ENCODE data around the gene RPS27.
A peak's percentile ranks its signal among the peaks of the same experiment; 100 is the strongest.

RPS27 gene

DNA sequence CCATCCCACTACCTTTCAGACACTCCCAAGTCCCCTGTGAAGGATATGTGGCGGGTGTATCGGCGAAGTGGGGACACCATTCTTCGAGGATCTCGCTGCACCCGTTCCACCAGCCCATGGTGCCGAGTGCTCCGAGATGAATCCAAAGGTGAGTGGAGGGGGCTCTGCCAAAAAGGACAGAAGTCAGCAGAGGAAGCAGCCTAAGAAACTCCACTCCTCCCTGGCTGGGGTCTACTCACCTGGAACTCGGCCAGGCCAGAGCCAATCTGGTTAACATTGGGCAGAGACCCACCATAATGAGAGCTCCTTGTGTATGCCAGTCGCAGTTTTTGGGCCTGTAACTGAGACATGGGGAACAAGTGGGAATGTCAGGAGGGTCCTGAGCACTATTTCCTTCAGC, 35.7 kb upstream of the RPS27 start:
- H3K9me3 ChIP-seq (ENCODE audit: low read length), result no peaks in the 10 kb centered on the region
- H3K4me3 ChIP-seq (ENCODE audit: low read length), result no peak overlapping the region
- H3K36me3 ChIP-seq (ENCODE audit: insufficient read depth, low read length), result peaks cover 47% of the 10 kb centered on the region
- peaks cover 19% of the 10 kb centered on the region for H3K4me1 ChIP-seq (ENCODE audit: insufficient read depth, low read length)
- H2AFZ ChIP-seq (ENCODE audit: low read depth, low read length), result no peak overlapping the region
- no peaks in the 10 kb centered on the region for H3K27me3 ChIP-seq (ENCODE audit: insufficient read depth, low read length)

DNA sequence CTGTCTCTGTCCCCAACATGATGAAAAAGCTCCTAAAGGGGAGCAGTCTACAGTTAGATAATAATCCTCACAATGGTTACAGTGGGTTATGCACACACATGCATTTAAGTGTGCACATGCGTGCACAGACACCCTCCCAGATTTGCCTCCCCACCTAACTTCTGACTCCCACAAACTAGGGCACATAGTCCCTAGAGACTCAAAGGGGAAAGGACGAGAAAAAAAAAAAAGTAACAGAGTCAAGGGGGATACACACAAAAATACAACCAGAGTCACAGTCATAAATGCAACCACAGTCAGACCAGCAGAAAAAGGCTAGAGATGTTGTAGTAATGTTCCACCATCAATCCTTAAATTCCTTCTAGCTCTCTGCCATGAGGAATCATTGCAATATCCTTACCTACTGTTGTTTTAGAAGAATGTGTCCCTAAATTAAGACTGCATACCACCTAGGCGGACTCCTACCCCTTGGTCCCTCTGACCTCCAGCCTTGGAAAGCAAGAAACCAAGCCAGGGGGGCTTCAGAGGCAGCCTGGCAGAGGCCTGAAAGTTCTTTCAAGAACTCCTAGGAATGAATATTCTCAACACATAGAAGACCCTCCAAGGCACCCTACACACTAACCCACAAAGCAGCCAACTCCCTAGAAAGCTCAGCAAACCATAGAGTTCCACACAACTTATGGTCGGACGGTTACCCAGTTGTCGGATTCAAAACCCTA, 33.4 kb upstream of the RPS27 start:
- Histone ChIP-seq H3K27me3 (ENCODE audit: insufficient read depth, low read length) (no peaks in the 10 kb centered on the region), H3K36me3 (ENCODE audit: insufficient read depth, low read length) (peaks cover 39% of the 10 kb centered on the region), H2AFZ (ENCODE audit: low read depth, low read length) (no peak overlapping the region), H3K4me3 (ENCODE audit: low read length) (peak overlapping the region; percentile 76), H3K4me1 (ENCODE audit: insufficient read depth, low read length) (peaks cover 29% of the 10 kb centered on the region), H3K9me3 (ENCODE audit: low read length) (no peaks in the 10 kb centered on the region)

DNA sequence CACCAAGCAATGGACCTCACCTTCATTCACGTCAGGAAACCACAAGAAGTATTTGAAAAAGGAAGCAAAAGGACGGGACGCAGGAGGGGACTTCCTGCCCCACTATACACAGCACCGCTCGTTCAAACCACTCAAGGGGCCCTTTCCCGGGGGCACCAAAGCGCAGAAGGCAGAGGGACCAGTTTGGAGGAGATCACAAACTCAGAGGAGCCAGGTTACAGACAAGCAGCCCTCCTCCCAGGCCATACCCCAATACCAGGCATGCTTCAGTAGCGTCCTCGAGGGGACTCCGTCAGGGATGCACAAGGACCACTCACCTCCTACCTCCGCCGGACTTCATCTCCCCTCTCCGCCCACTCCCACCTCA, 32.8 kb upstream of the RPS27 start:
- peaks cover 33% of the 10 kb centered on the region for H3K36me3 ChIP-seq (ENCODE audit: insufficient read depth, low read length)
- H3K4me3 ChIP-seq (ENCODE audit: low read length), result peak overlapping the region; percentile 76
- peak overlapping the region; percentile 52 for H2AFZ ChIP-seq (ENCODE audit: low read depth, low read length)
- H3K4me1 ChIP-seq (ENCODE audit: insufficient read depth, low read length), result peaks cover 34% of the 10 kb centered on the region
- H3K27me3 ChIP-seq (ENCODE audit: insufficient read depth, low read length), result no peaks in the 10 kb centered on the region
- H3K9me3 ChIP-seq (ENCODE audit: low read length), result no peaks in the 10 kb centered on the region

DNA sequence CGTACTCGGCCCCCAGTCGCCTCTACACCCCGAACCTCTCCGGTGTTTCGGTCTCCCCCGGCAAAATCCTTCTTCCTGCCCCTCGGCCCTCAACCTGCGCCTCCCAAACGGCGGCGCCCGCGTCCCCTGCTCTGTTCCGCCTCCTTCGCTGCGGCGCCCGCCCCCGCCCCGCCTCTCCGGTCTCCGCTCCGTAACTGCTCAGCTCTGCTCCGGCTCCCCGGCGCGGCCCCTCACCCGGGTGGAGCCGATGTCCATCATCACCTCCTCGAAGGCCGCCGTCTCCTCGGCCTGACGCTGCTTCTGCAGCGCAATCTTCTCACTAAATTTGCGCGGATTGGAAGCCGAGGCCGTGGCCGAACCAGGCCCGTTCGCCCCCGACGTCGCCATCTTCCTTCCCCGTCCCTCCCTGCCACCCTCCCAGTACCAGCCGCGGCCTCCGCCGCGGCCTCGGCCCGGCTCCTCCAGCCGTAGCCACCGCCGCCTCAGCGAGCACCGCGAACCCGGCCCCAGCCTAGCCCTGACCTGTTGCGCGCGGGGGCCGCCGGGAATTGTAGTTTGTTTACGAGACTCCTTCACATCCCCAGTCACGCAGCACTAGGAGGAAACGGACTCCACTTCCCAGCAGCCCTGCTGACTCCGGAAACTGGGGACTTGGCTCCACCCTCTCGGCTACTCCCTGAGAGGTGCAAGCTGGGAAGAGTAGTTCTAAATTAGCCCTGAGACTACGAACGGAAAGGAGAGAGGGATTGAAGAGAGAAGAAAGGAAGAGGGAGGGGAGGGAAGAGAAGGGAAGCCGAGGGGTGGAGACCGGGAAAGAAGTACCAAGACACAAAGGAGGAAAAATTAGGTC, 32.2 kb upstream of the RPS27 start, which contains the start of gene CRTC2:
Gene CRTC2, minus strand, starts transcription at position 502 of the 850 bp plus-strand sequence. Its CDS starts 115 bp downstream, at position 387.
- Histone ChIP-seq H3K4me3 (ENCODE audit: low read length) (peak within 1 kb of the TSS; percentile 76), H3K36me3 (ENCODE audit: insufficient read depth, low read length) (peaks cover 33% of the 10 kb centered on the region), H2AFZ (ENCODE audit: low read depth, low read length) (peak within 1 kb of the TSS; percentile 52), H3K27me3 (ENCODE audit: insufficient read depth, low read length) (no peaks in the 10 kb centered on the region), H3K4me1 (ENCODE audit: insufficient read depth, low read length) (peaks cover 37% of the 10 kb centered on the region), H3K9me3 (ENCODE audit: low read length) (no peaks in the 10 kb centered on the region)

GRCh38 chr1:153958961-153959260, 31.7 kb upstream of the RPS27 start:
- Histone ChIP-seq H3K27me3 (ENCODE audit: insufficient read depth, low read length) (no peaks in the 10 kb centered on the region), H2AFZ (ENCODE audit: low read depth, low read length) (no peak overlapping the region), H3K4me1 (ENCODE audit: insufficient read depth, low read length) (peaks cover 37% of the 10 kb centered on the region), H3K9me3 (ENCODE audit: low read length) (no peaks in the 10 kb centered on the region), H3K4me3 (ENCODE audit: low read length) (peak overlapping the region; percentile 76), H3K36me3 (ENCODE audit: insufficient read depth, low read length) (peaks cover 27% of the 10 kb centered on the region)

GRCh38 chr1:153959454-153959853, 31.1 kb upstream of the RPS27 start:
- Histone ChIP-seq H3K4me3 (ENCODE audit: low read length) (no peak overlapping the region), H3K27me3 (ENCODE audit: insufficient read depth, low read length) (no peaks in the 10 kb centered on the region), H3K9me3 (ENCODE audit: low read length) (no peaks in the 10 kb centered on the region), H2AFZ (ENCODE audit: low read depth, low read length) (no peak overlapping the region), H3K36me3 (ENCODE audit: insufficient read depth, low read length) (peaks cover 23% of the 10 kb centered on the region), H3K4me1 (ENCODE audit: insufficient read depth, low read length) (peaks cover 38% of the 10 kb centered on the region)

DNA sequence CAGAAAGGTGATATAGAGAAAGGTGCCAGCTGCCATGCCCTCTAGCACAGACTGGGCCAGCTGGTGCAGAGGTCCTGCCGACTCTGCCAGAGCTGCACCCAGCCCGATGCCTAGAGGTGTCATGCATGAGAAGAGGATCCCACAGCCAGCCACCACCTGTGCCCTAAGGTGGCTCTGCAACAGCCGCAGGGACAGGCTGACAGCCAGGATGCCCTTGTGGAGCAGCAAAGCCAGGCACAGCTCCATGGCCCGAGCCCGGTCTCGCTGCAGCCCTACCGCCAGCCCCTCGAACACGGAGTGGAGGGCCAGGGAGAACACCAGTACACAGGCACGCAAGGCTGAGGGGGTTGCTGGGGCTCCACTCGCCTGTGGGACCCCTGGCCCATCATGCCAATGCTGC, 30.4 kb upstream of the RPS27 start:
- peaks cover 20% of the 10 kb centered on the region for H3K36me3 ChIP-seq (ENCODE audit: insufficient read depth, low read length)

DNA sequence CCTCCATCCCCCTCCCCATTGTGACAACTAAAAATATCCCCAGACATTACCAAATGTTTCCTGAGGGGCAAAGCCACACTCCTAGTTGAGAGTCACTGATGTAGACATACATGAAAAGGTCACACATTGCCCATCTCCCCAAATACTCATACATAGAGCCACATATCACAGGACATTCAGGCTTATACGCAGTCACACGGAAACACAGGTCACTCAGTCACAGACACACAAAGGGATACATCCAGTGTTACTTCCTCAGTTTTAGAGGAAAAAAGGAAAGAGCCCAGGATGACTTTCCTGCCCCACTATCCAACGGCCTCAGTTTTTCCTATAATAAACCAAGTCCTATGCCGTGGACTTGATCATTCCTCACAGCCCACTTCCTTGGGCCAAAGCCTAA, 29.1 kb upstream of the RPS27 start:
- H3K27me3 ChIP-seq (ENCODE audit: insufficient read depth, low read length), result no peaks in the 10 kb centered on the region
- no peak overlapping the region for H2AFZ ChIP-seq (ENCODE audit: low read depth, low read length)
- peaks cover 20% of the 10 kb centered on the region for H3K36me3 ChIP-seq (ENCODE audit: insufficient read depth, low read length)
- no peaks in the 10 kb centered on the region for H3K9me3 ChIP-seq (ENCODE audit: low read length)
- H3K4me3 ChIP-seq (ENCODE audit: low read length), result peak overlapping the region; percentile 66
- peaks cover 39% of the 10 kb centered on the region for H3K4me1 ChIP-seq (ENCODE audit: insufficient read depth, low read length)

More for the DNA sequence above, 30.4 kb upstream of the RPS27 start:
- no peak overlapping the region for H2AFZ ChIP-seq (ENCODE audit: low read depth, low read length)
- peaks cover 39% of the 10 kb centered on the region for H3K4me1 ChIP-seq (ENCODE audit: insufficient read depth, low read length)
- no peaks in the 10 kb centered on the region for H3K27me3 ChIP-seq (ENCODE audit: insufficient read depth, low read length)
- no peak overlapping the region for H3K4me3 ChIP-seq (ENCODE audit: low read length)
- H3K9me3 ChIP-seq (ENCODE audit: low read length), result no peaks in the 10 kb centered on the region

- H3K4me1 ChIP-seq (ENCODE audit: insufficient read depth, low read length), result peaks cover 34% of the 10 kb centered on the region
- peak overlapping the region; percentile 66 for H3K4me3 ChIP-seq (ENCODE audit: low read length)
- no peaks in the 10 kb centered on the region for H3K9me3 ChIP-seq (ENCODE audit: low read length)
- no peaks in the 10 kb centered on the region for H3K27me3 ChIP-seq (ENCODE audit: insufficient read depth, low read length)
- H3K36me3 ChIP-seq (ENCODE audit: insufficient read depth, low read length), result peaks cover 20% of the 10 kb centered on the region
- no peak overlapping the region for H2AFZ ChIP-seq (ENCODE audit: low read depth, low read length)
Measured at GRCh38 chr1:153962088-153963029, 28.2 kb upstream of the RPS27 start.

GRCh38 chr1:153963030-153963849, 27.3 kb upstream of the RPS27 start, which contains the start of gene SLC39A1:
Gene SLC39A1 (minus strand): TSS chr1:153963537. CDS start chr1:153962715, 822 bp downstream.
- Histone ChIP-seq H3K9me3 (ENCODE audit: low read length) (no peaks in the 10 kb centered on the region), H2AFZ (ENCODE audit: low read depth, low read length) (peak within 1 kb of the TSS; percentile 35), H3K4me1 (ENCODE audit: insufficient read depth, low read length) (peaks cover 35% of the 10 kb centered on the region), H3K27me3 (ENCODE audit: insufficient read depth, low read length) (no peaks in the 10 kb centered on the region), H3K4me3 (ENCODE audit: low read length) (peak within 1 kb of the TSS; percentile 66), H3K36me3 (ENCODE audit: insufficient read depth, low read length) (peaks cover 20% of the 10 kb centered on the region)

GRCh38 chr1:153963850-153964331, 26.7 kb upstream of the RPS27 start:
- Histone ChIP-seq H2AFZ (ENCODE audit: low read depth, low read length) (no peak overlapping the region), H3K9me3 (ENCODE audit: low read length) (no peaks in the 10 kb centered on the region), H3K27me3 (ENCODE audit: insufficient read depth, low read length) (no peaks in the 10 kb centered on the region), H3K36me3 (ENCODE audit: insufficient read depth, low read length) (peaks cover 20% of the 10 kb centered on the region), H3K4me1 (ENCODE audit: insufficient read depth, low read length) (peaks cover 39% of the 10 kb centered on the region), H3K4me3 (ENCODE audit: low read length) (peak overlapping the region; percentile 66)

All from neuron (in vitro differentiated cells).